HepG2 (cell line): ENCODE data around the gene SP6. TPM values are rescaled to one million over a fixed set of nuclear protein-coding genes. Genes with fewer than 3 reads are reported as not detected.

Experiments
- IRF2 ChIP-seq: IDR thresholded peaks from 2 replicates; pipeline ENCODE4 v1.6.1; 2018; ENCODE audit warnings: missing genetic modification reagents, missing compliant biosample characterization
- ISL2 ChIP-seq: sonication (generic); formaldehyde crosslinking; IDR thresholded peaks from 2 replicates; pipeline ENCODE4 v1.5.0; 2020; ENCODE audit warnings: missing genetic modification reagents
- KDM5A ChIP-seq: fragments of 200-600 bp; sonication (generic); IDR thresholded peaks from 2 replicates; pipeline ENCODE4 v1.7.0; 2018; ENCODE audit warnings: antibody characterized with exemption, mild to moderate bottlenecking, low read length, borderline replicate concordance
- NR2F2 ChIP-seq: IDR thresholded peaks from 2 replicates; pipeline ENCODE4 v1.6.1; 2012; ENCODE audit warnings: low read depth, inconsistent platforms, borderline replicate concordance
- ZBTB34 ChIP-seq: sonication (generic); formaldehyde crosslinking; IDR thresholded peaks from 2 replicates; pipeline ENCODE4 v1.8.0; 2022; ENCODE audit warnings: mild to moderate bottlenecking, missing genetic modification reagents
- ZBTB7B ChIP-seq: sonication (generic); formaldehyde crosslinking; IDR thresholded peaks from 2 replicates; pipeline ENCODE4 v1.4.0; 2020; ENCODE audit warnings: missing genetic modification reagents
- ZNF260 ChIP-seq: sonication (generic); formaldehyde crosslinking; IDR thresholded peaks from 2 replicates; pipeline ENCODE4 v1.4.0; 2020; ENCODE audit warnings: missing genetic modification reagents, low read depth, mild to moderate bottlenecking, borderline replicate concordance
- ZNF280D ChIP-seq: sonication (generic); formaldehyde crosslinking; IDR thresholded peaks from 2 replicates; pipeline ENCODE4 v1.5.1; 2020; ENCODE audit warnings: mild to moderate bottlenecking, missing genetic modification reagents
- ZNF318 ChIP-seq: sonication (generic); formaldehyde crosslinking; IDR thresholded peaks from 2 replicates; pipeline ENCODE4 v1.4.0; 2020; ENCODE audit warnings: mild to moderate bottlenecking, missing genetic modification reagents
- ZNF782 ChIP-seq: sonication (generic); formaldehyde crosslinking; IDR thresholded peaks from 2 replicates; pipeline ENCODE4 v1.4.0; 2020; ENCODE audit warnings: missing genetic modification reagents, mild to moderate bottlenecking, borderline replicate concordance
- polyA plus RNA-seq, 8 experiments: library from polyadenylated mRNA; depleted of rRNA in 3 of 8; stranded (reverse) in 7 of 8; unstranded in 1 of 8; fragments of >200 nt; fragmentation: Illumina TruSeq in 4 of 8; extraction: Trizol in 4 of 8; gene quantifications; 2 replicates each; pipeline versions ENCODE4 v1.2.1 to v1.2.3, GENCODE V29; 2011 to 2016; ENCODE audit warnings: low read depth in 4 of 8, missing spikeins in 1 of 8, mixed read lengths in 1 of 8; ENCODE audit not compliant: insufficient read depth in 1 of 8
- total RNA-seq, 5 experiments: library from RNA; depleted of rRNA; stranded (reverse); fragments of >200 nt; fragmentation: Illumina TruSeq; extraction: Trizol; gene quantifications; 2 replicates each; pipeline ENCODE4 v1.2.3, GENCODE V29; 2016; ENCODE audit warnings: low read depth in 1 of 5
- TF ChIP-seq, protein P1 (sequence below): sonication (generic); formaldehyde crosslinking; IDR thresholded peaks from 2 replicates; pipeline ENCODE4 v1.8.1; 2023; ENCODE audit warnings: missing genetic modification reagents, inconsistent platforms, borderline replicate concordance
- TF ChIP-seq, protein P2 (sequence below): sonication (generic); formaldehyde crosslinking; IDR thresholded peaks from 2 replicates; pipeline ENCODE4 v1.9.0; 2021; ENCODE audit warnings: missing genetic modification reagents, mild to moderate bottlenecking, borderline replicate concordance

SP6 gene
- total and polyA plus RNA-seq, 2 of the 13 experiments (the other 11 are each of a cell fraction or from before 2014, with no cell fraction given): 0.07 TPM

- TF ChIP-seq NR2F2 (no peak), ZBTB7B (CRISPR knock-in tag) (peak; percentile 95), ZNF280D (CRISPR knock-in tag) (no peak), ZBTB34 (0 out of 2 replicates have a peak, but pooled peaks have one; percentile 48), ZNF782 (CRISPR knock-in tag) (peak; percentile 70; the same call in 1 of the 2 replicates), KDM5A (peak; percentile 60; the same call in 1 of the 2 replicates), ISL2 (CRISPR knock-in tag) (peak; percentile 73), ZNF318 (CRISPR knock-in tag) (no peak), ZNF260 (CRISPR knock-in tag) (no peak), IRF2 (CRISPR knock-in tag) (peak; percentile 70; the same call in 1 of the 2 replicates)
- TF ChIP-seq, protein P1, sequence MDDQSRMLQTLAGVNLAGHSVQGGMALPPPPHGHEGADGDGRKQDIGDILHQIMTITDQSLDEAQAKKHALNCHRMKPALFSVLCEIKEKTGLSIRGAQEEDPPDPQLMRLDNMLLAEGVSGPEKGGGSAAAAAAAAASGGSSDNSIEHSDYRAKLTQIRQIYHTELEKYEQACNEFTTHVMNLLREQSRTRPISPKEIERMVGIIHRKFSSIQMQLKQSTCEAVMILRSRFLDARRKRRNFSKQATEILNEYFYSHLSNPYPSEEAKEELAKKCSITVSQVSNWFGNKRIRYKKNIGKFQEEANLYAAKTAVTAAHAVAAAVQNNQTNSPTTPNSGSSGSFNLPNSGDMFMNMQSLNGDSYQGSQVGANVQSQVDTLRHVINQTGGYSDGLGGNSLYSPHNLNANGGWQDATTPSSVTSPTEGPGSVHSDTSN (CRISPR knock-in tag): no peak
- TF ChIP-seq, protein P2, sequence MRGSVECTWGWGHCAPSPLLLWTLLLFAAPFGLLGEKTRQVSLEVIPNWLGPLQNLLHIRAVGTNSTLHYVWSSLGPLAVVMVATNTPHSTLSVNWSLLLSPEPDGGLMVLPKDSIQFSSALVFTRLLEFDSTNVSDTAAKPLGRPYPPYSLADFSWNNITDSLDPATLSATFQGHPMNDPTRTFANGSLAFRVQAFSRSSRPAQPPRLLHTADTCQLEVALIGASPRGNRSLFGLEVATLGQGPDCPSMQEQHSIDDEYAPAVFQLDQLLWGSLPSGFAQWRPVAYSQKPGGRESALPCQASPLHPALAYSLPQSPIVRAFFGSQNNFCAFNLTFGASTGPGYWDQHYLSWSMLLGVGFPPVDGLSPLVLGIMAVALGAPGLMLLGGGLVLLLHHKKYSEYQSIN (CRISPR knock-in tag): no peak
These were observed 10.0 kb downstream of the SP6 start, which contains the start of gene SCRN2 (continued) for GRCh38 chr17:47840742-47841487.
